Epithelial cell of esophagus (primary cell): Measurements from ENCODE around the gene DNAJB8.

Experiments
- DNase-seq: peaks from one replicate; pipeline ENCODE4 v3.0.0; 2010; ENCODE audit warnings: low read depth
- H3K4me3 ChIP-seq: 2 replicates; pipeline ENCODE4 v1.5.1; 2011; ENCODE audit warnings: mild to moderate bottlenecking, low read length, control low read depth
- TF ChIP-seq, protein P1 (sequence below): IDR thresholded peaks from 2 replicates; pipeline ENCODE4 v1.5.1; 2011; ENCODE audit warnings: low read depth, mild to moderate bottlenecking, low read length, control low read depth, inconsistent platforms; ENCODE audit not compliant: insufficient read depth; ENCODE audit errors: missing control alignments

The DNAJB8 gene

DNA sequence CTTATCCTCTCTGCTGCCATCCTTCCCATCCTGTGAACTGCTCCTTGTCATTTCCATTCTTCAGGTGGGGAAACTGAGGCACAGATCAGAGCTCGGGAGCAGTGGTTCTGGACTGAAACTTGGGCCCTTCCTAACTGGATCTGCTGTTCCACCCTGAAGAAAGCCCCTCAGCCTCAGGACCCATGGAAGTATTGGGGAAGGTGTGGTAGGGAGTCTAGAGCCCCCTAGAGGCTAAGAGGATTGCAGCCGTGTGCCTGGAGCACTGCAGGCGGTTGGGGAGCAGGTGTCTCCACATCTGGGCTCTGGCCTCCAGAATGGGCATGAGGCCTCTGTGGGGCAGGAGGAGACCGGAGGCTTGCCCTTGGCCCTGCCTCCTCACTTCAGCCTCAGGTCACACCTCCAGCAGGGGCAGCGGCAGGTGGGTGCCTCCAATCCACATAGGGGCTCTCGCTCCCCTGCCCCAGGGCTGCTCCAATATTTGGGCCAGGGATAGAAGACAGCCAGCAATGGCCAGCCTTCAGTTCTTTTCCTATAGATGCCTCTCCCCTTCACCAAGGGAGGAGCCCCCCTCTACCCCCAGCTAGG, 28.1 kb downstream of the DNAJB8 start:
- no peak overlapping the region for H3K4me3 ChIP-seq
- TF ChIP-seq, protein P1, sequence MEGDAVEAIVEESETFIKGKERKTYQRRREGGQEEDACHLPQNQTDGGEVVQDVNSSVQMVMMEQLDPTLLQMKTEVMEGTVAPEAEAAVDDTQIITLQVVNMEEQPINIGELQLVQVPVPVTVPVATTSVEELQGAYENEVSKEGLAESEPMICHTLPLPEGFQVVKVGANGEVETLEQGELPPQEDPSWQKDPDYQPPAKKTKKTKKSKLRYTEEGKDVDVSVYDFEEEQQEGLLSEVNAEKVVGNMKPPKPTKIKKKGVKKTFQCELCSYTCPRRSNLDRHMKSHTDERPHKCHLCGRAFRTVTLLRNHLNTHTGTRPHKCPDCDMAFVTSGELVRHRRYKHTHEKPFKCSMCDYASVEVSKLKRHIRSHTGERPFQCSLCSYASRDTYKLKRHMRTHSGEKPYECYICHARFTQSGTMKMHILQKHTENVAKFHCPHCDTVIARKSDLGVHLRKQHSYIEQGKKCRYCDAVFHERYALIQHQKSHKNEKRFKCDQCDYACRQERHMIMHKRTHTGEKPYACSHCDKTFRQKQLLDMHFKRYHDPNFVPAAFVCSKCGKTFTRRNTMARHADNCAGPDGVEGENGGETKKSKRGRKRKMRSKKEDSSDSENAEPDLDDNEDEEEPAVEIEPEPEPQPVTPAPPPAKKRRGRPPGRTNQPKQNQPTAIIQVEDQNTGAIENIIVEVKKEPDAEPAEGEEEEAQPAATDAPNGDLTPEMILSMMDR = peak; percentile 28
- DNase-seq = no peak

DNA sequence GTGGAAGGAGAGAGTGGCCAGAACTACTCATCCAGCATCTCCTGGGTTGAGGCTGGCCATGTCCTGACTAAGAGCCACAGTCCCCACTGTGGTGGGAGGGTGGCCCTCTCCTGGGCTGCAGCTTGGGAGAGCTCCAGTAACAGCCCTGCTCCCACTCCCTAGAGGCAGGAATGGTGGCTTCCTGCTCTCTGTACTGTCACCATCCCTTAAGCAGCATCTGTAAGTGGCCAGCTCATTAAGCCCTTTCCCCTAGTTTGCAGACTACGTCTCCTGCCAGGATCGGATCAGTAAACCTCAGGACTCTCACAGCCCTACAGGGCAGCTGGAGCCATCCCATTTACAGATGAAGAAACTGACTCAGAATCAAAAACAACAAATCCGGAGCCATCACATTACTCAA, 30.5 kb downstream of the DNAJB8 start:
- DNase-seq = no peak
- no peak overlapping the region for H3K4me3 ChIP-seq
- TF ChIP-seq, protein P1 = no peak

DNA sequence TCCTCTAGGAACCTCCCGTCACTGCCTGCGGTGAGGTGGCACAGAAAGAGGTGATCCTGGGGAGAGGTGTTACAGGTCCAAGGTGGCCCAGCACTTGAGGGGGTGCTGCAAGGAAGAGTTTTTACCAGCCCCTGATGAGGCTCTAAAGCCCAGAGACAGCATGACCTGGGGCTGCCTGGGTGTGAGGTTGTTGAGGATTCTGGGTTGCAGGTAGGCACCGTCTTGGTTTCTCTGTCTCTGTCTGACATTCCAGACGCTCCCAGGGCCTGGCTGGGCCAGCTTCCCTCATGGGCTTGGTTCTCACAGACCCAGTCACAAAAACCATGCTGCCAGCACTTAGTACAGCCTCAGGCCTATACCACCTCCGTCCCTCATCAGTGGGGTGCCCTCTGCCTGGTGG, 31.1 kb downstream of the DNAJB8 start:
- H3K4me3 ChIP-seq = no peak overlapping the region
- DNase-seq = no peak
- TF ChIP-seq, protein P1 = no peak

DNA sequence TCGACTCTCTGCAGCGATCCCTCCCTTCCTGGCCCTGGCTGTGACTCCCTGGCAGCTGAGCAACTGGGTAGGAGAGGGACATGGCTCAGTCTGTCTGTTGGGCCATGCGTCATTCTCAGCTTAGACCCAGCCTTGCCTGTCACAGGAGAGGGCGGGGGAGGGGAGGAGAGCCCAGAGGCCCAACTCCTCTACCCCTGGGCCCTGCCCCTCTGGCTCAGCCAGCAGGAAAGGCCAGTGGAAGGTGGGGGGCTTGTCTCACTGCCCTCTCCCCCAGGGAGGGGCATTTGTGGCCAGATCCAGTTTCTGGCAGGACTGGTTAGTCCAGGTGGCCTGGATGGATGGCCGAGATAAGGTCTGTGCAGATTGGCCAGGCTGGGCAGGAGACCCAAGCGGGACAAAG, 31.6 kb downstream of the DNAJB8 start:
- peak; percentile 15 for DNase-seq
- TF ChIP-seq, protein P1 = no peak
- H3K4me3 ChIP-seq = no peak overlapping the region

DNA sequence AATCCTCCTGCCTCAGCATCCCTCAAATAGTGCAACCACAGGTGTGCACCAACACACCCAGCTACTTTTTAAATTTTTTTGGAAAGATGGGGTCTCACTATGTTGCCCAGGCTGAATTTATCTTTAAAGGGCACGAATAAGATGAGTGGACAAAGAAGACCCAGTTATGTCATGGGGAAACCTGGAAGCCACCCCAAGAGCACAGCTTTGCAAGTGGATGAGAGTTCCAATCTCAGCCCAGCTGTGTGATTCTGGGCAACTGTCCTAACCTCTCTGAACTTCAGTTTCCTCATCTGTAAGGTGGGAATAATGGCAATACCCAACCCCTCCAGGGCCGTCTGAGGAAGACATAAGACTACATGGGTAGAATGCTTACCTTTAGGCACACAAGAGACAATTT, 32.2 kb downstream of the DNAJB8 start:
- DNase-seq = no peak
- no peak overlapping the region for H3K4me3 ChIP-seq
- TF ChIP-seq, protein P1 = no peak

DNA sequence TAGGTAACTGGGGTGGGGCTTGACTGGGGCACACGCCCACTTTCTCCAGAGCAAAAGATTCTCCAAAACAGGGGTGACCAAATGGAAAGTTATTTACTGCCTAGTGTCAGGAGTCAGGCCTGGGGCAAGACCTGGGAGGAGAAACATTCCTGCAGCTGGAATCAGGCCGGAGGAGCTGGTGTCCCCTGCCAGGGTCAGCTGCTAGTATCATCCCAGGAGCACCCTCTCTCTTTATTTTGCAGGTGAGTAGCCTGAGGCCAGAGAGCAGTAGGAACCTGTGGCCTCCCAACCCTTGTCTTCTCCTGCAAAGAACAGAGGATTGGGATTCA, 32.9 kb downstream of the DNAJB8 start:
- H3K4me3 ChIP-seq = no peak overlapping the region
- TF ChIP-seq, protein P1 = no peak
- no peak for DNase-seq
